ENCODE results near the gene GADD45G.

GADD45G gene

GRCh38 chr9:89632192-89632733 lies 27.5 kb downstream of the GADD45G start:
- DNase-seq = no peak

DNA sequence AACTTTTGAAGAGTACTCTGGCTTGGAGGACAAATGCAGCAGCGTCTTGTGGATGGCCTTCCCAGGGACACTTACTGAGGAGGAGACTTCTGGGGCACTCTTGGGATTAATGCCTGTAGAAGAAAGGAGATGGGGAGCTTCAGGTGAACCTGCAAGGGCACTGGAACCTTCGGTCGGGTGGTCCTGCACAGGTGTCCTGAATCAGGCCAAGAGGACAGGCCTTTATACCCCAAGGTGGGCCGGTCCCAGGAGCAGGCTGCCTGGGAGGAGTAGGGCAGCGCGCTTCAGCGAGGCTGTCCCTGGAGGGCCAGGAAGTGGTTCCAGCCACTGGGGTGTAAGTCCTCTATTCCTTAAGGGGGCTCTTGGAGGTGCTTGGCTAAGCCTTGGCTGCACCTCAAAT lies 27.9 kb downstream of the GADD45G start:
- DNase-seq = no peak

DNA sequence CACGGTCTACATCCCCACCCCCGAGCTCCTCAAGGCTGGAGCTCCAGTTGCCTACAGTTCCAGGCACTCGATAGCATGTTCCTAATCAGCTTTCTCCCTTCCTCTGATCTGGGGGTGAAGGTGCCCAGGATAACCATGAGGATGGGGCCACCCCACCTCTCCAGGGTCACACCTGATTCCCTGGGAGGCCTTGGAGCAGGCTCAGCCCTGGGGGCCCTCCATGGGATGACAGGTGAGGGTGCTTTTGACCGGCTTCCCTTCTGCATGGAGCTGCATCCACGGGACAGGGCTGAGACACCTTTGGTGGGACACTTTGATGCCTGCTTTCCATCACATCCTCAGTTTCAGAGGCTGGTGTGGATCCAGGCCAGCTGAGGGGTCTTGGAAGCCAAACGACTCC lies 28.6 kb downstream of the GADD45G start:
- no peak for DNase-seq

DNA sequence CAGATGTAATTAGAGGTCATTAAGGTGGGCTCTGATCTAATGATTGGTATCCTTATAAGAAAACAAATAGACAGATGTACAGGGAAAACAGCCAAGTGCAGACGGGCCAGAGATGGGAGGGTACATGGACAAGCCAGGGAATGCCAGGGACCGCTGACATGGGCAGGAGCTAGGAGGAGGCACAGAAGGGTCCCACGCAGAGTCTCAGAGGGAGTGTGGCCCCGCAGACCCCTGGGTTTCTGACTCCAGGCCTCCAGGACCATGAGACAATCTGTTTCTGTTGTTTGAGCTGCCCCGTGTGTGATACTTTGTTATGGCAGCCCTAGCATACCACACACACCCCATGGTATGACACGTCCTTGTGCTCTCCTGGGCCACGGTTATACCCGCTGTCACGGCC lies 29.1 kb downstream of the GADD45G start:
- no peak for DNase-seq

GRCh38 chr9:89634995-89635742 lies 30.4 kb downstream of the GADD45G start:
- DNase-seq = no peak

DNA sequence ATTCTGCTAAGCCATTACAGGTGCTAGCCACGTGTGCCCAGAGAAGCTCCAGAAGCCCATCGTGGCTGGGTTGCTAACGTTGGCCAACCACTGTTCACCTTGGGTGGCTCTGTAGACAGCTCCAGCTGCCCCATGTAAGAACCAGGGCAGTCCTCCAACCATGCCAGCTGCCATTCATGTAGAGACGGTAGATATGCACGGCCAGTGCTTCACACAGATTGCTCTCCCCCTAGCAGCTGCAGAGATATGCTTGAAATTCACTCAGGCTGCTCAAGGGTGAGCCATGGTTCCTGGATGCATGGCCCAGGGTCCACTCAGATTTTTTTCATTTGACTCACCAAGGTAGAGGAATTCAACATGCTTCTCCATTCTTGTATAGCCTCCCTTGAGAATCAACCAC lies 31.0 kb downstream of the GADD45G start:
- no peak for DNase-seq

DNA sequence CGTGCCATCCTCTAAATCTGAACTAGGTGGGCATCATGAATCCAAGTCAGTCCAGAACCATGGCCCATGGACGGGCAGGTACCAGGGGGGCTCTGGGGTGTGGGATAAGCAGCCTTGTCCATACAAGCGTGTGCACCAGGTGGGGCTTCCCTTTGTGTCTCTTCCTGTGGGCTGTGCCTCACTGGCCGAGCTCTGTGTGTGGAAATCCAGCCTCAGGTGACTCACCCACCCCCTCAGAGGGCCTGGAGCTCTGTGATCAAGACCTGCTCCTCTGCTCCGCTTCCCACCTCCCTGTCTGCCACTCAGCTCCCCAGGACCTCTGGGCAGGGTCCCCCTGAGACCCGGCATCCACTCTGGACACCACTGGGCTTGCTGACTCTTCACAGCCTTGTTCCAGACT lies 33.0 kb downstream of the GADD45G start:
- DNase-seq = no peak

DNA sequence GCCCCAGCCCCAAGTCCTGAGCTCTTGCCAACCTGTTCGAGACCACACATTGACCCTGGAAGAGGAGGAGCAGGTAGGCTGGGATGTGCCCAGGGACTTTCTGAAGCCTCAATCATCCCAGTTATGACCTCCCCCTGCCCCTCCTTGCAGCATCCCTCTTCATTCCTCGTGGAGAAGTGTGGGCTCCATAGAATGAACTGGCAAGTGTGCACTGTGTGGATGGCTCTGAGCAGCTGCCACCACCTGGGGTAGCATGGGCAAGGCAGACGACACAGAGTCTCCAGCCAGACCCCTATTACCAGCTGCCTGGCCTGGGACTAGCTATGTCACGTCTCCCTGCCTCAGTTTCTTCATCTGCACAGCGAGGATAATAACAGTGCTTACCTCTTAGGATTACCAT lies 33.5 kb downstream of the GADD45G start:
- no peak for DNase-seq

DNA sequence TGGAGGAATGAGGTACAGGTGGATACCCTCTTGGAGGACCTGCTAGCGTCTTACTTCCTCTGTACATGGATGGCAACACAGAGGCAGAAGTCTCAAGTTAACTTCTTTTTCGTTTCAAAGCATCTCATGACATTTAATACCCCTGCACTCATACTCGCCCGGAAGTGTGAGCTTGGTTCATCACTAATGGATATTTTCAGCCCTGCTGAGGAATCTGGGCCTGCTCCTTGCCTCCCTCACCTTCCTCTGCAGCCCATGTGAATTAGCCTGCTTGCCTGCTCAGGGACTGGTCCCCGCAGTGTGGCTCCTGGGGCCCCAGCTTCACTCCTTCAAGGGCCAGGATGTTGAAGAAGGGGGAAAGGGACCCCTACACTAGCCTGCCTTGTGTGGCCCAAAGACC lies 34.1 kb downstream of the GADD45G start:
- DNase-seq = no peak

DNA sequence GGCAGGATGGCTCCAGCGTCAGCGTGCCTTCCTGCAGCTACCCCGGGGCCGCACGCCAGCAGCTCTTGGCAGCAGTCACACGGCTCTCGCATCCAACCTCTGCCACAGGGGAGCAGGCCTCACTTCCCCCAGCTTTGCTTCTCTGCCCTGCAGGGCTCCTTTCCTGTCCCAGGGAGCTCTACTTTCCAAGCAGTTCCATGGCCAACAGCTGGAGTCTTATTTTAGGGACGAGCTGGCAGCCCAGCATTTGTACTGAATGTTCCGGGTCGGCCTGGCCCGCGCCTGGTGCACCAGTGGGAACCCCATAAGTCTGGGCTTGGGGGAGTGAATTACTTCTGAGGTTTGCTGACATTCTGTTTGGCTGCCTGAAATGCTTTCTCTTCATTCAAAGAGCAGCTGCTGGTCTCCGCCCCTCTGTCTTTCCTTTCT lies 34.6 kb downstream of the GADD45G start:
- no peak for DNase-seq

GRCh38 chr9:89639961-89640360 lies 35.1 kb downstream of the GADD45G start:
- no peak for DNase-seq

DNA sequence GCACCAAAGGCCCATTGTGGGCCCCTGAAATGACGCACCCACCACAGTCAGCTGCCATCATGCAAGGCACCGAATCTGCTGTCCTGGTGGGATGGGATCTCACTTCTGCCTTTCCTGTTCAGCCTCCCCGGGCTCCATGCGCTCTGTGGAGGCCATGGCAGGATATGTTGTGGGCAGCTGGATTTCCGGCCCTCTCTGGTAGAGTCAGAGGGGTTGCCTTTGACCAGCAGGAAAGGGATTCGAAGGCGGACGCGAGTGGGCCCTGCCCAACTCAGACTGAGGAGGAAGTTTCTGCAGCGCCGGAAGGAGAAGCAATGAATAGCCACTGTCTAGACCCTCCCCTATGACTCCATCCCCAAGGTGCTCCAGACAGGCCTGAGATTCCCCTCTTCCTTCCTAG lies 35.5 kb downstream of the GADD45G start:
- no peak for DNase-seq

GRCh38 chr9:89640801-89641200 lies 36.0 kb downstream of the GADD45G start:
- no peak for DNase-seq

DNA sequence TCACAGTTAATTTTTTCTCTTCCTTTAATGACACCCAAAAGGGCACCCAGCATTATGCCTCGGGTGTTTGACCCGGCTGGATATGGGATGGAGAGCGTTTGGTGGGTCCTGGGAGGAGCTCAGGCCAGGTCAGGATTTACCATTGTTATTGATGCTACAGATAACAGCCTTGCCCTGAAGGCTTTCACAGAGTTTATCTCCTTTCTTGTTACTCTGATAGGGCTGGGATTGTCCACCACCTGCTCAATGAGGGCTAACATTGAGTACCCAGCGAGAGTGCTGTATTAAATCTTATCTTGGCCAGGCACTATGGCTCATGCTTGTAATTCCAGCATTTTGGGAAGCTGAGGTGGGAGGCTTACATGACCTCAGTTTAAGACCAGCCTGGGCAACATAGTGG lies 37.2 kb downstream of the GADD45G start:
- DNase-seq = no peak

DNA sequence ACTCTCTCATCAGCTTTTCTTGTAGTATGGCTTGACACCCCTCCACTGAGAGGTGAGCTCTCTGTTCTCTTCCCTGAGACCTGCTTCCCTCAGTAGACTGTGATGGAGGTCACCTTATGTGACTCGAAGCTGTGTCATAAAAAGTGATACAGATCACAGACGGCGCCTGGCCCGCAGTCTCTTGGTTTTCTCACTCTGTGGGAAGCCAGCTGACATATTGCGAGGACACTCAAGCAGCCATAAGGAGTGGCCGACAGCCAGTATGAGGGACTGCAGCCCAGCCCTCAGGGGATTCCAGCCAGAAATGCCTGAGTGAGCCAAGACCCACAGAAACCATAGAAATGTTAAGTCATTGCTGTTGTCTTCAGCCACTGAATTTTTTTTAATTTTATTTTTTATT lies 38.0 kb downstream of the GADD45G start:
- DNase-seq = no peak

- no peak for DNase-seq
Measured at GRCh38 chr9:89646189-89646939, 41.6 kb downstream of the GADD45G start.

DNA sequence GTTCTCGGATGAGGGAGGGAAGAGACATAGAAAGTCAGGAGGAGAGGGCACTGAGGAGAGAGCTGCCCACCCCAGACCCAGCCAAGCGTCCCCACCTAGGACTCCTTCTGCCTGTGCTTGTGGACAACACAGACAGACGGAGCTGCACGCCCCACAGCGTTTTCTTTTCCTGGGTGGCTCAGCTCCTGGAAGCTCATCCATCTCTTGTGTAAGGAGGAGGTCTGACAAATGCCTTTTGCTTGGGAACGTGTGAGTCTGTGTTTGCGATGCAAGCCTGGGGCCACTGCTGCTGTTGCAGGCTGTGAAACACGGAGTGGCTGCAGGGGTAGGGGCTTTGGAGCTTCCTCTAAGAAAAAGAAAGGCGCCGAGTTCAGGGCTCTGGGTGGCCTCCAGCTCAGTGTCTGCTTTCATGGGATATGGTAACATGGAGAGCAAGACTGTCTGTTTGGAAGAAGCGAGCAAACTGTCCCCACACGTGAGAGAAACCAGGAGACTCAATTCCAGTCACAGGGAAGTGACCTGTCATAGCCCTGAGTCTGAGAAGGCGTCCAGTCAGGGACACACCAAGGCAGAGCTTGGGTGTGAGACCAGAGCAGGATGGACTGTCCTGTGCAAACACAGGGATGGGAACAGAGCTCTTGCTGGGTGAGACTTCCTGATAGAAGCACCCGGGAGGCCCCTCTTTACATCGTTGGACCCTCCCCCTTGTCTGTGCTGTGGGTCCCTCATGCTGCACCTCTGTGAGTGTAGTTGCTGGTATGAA lies 42.7 kb downstream of the GADD45G start:
- no peak for DNase-seq

- DNase-seq = no peak
Measured at GRCh38 chr9:89648247-89649000, 43.6 kb downstream of the GADD45G start.

GRCh38 chr9:89649039-89649691 lies 44.4 kb downstream of the GADD45G start:
- no peak for DNase-seq

GRCh38 chr9:89654025-89654662 lies 49.3 kb downstream of the GADD45G start:
- DNase-seq = no peak
